ENCODE results near the gene LIMS3.
"Not testable (repeated sequence)": the region's sequence is repeated elsewhere in the genome, so short reads cannot be mapped to it uniquely, and the experiment has no call there.

LIMS3 gene

GRCh38 chr2:109897769-109898461 is 573 bp upstream of the LIMS3 start:
- H3K36me3 ChIP-seq (ENCODE audit: control insufficient read depth, insufficient read depth, low read length); H3K9ac ChIP-seq (ENCODE audit: low read depth, low read length); H3K4me3 ChIP-seq (ENCODE audit: low read depth, low read length); H3K4me1 ChIP-seq (ENCODE audit: control insufficient read depth, insufficient read depth, low read length); H3K27me3 ChIP-seq (ENCODE audit: control insufficient read depth, insufficient read depth, low read length); H3K9me3 ChIP-seq (ENCODE audit: control insufficient read depth, insufficient read depth, low read length): not testable (repeated sequence)

GRCh38 chr2:109905796-109906195 is 7.3 kb downstream of the LIMS3 start:
- not testable (repeated sequence) for H3K36me3 ChIP-seq (ENCODE audit: control insufficient read depth, insufficient read depth, low read length); H3K9me3 ChIP-seq (ENCODE audit: control insufficient read depth, insufficient read depth, low read length); H3K4me1 ChIP-seq (ENCODE audit: control insufficient read depth, insufficient read depth, low read length); H3K9ac ChIP-seq (ENCODE audit: low read depth, low read length); H3K4me3 ChIP-seq (ENCODE audit: low read depth, low read length); H3K27me3 ChIP-seq (ENCODE audit: control insufficient read depth, insufficient read depth, low read length)

GRCh38 chr2:109908626-109909025 is 10.1 kb downstream of the LIMS3 start:
- not testable (repeated sequence) for H3K9ac ChIP-seq (ENCODE audit: low read depth, low read length); H3K4me3 ChIP-seq (ENCODE audit: low read depth, low read length); H3K9me3 ChIP-seq (ENCODE audit: control insufficient read depth, insufficient read depth, low read length); H3K4me1 ChIP-seq (ENCODE audit: control insufficient read depth, insufficient read depth, low read length); H3K36me3 ChIP-seq (ENCODE audit: control insufficient read depth, insufficient read depth, low read length); H3K27me3 ChIP-seq (ENCODE audit: control insufficient read depth, insufficient read depth, low read length)

- H3K27me3 ChIP-seq (ENCODE audit: control insufficient read depth, insufficient read depth, low read length); H3K36me3 ChIP-seq (ENCODE audit: control insufficient read depth, insufficient read depth, low read length); H3K9ac ChIP-seq (ENCODE audit: low read depth, low read length); H3K4me3 ChIP-seq (ENCODE audit: low read depth, low read length); H3K9me3 ChIP-seq (ENCODE audit: control insufficient read depth, insufficient read depth, low read length); H3K4me1 ChIP-seq (ENCODE audit: control insufficient read depth, insufficient read depth, low read length): not testable (repeated sequence)
Observed at GRCh38 chr2:109910789-109911188, 12.3 kb downstream of the LIMS3 start.

- not testable (repeated sequence) for H3K36me3 ChIP-seq (ENCODE audit: control insufficient read depth, insufficient read depth, low read length); H3K9ac ChIP-seq (ENCODE audit: low read depth, low read length); H3K9me3 ChIP-seq (ENCODE audit: control insufficient read depth, insufficient read depth, low read length); H3K27me3 ChIP-seq (ENCODE audit: control insufficient read depth, insufficient read depth, low read length); H3K4me1 ChIP-seq (ENCODE audit: control insufficient read depth, insufficient read depth, low read length); H3K4me3 ChIP-seq (ENCODE audit: low read depth, low read length)
Observed at GRCh38 chr2:109913911-109914310, 15.4 kb downstream of the LIMS3 start.

GRCh38 chr2:109914552-109914951 is 16.1 kb downstream of the LIMS3 start:
- not testable (repeated sequence) for H3K4me1 ChIP-seq (ENCODE audit: control insufficient read depth, insufficient read depth, low read length)

GRCh38 chr2:109915830-109916229 is 17.3 kb downstream of the LIMS3 start:
- H3K9me3 ChIP-seq (ENCODE audit: control insufficient read depth, insufficient read depth, low read length); H3K27me3 ChIP-seq (ENCODE audit: control insufficient read depth, insufficient read depth, low read length); H3K4me3 ChIP-seq (ENCODE audit: low read depth, low read length); H3K9ac ChIP-seq (ENCODE audit: low read depth, low read length); H3K36me3 ChIP-seq (ENCODE audit: control insufficient read depth, insufficient read depth, low read length); H3K4me1 ChIP-seq (ENCODE audit: control insufficient read depth, insufficient read depth, low read length): not testable (repeated sequence)

More at GRCh38 chr2:109914552-109914951, 16.1 kb downstream of the LIMS3 start:
- not testable (repeated sequence) for H3K9ac ChIP-seq (ENCODE audit: low read depth, low read length); H3K9me3 ChIP-seq (ENCODE audit: control insufficient read depth, insufficient read depth, low read length); H3K4me3 ChIP-seq (ENCODE audit: low read depth, low read length); H3K27me3 ChIP-seq (ENCODE audit: control insufficient read depth, insufficient read depth, low read length); H3K36me3 ChIP-seq (ENCODE audit: control insufficient read depth, insufficient read depth, low read length)

GRCh38 chr2:109920162-109920561 is 21.7 kb downstream of the LIMS3 start:
- H3K9ac ChIP-seq (ENCODE audit: low read depth, low read length); H3K4me3 ChIP-seq (ENCODE audit: low read depth, low read length); H3K36me3 ChIP-seq (ENCODE audit: control insufficient read depth, insufficient read depth, low read length); H3K4me1 ChIP-seq (ENCODE audit: control insufficient read depth, insufficient read depth, low read length); H3K27me3 ChIP-seq (ENCODE audit: control insufficient read depth, insufficient read depth, low read length); H3K9me3 ChIP-seq (ENCODE audit: control insufficient read depth, insufficient read depth, low read length): not testable (repeated sequence)

GRCh38 chr2:109921543-109922384 is 23.3 kb downstream of the LIMS3 start:
- H3K4me1 ChIP-seq (ENCODE audit: control insufficient read depth, insufficient read depth, low read length); H3K9me3 ChIP-seq (ENCODE audit: control insufficient read depth, insufficient read depth, low read length); H3K4me3 ChIP-seq (ENCODE audit: low read depth, low read length); H3K36me3 ChIP-seq (ENCODE audit: control insufficient read depth, insufficient read depth, low read length); H3K27me3 ChIP-seq (ENCODE audit: control insufficient read depth, insufficient read depth, low read length); H3K9ac ChIP-seq (ENCODE audit: low read depth, low read length): not testable (repeated sequence)

GRCh38 chr2:109924481-109924880 is 26.0 kb downstream of the LIMS3 start:
- H3K27me3 ChIP-seq (ENCODE audit: control insufficient read depth, insufficient read depth, low read length); H3K4me1 ChIP-seq (ENCODE audit: control insufficient read depth, insufficient read depth, low read length); H3K9me3 ChIP-seq (ENCODE audit: control insufficient read depth, insufficient read depth, low read length); H3K9ac ChIP-seq (ENCODE audit: low read depth, low read length); H3K36me3 ChIP-seq (ENCODE audit: control insufficient read depth, insufficient read depth, low read length); H3K4me3 ChIP-seq (ENCODE audit: low read depth, low read length): not testable (repeated sequence)

GRCh38 chr2:109927803-109928202 is 29.3 kb downstream of the LIMS3 start:
- not testable (repeated sequence) for H3K27me3 ChIP-seq (ENCODE audit: control insufficient read depth, insufficient read depth, low read length); H3K36me3 ChIP-seq (ENCODE audit: control insufficient read depth, insufficient read depth, low read length); H3K4me3 ChIP-seq (ENCODE audit: low read depth, low read length); H3K9me3 ChIP-seq (ENCODE audit: control insufficient read depth, insufficient read depth, low read length); H3K9ac ChIP-seq (ENCODE audit: low read depth, low read length); H3K4me1 ChIP-seq (ENCODE audit: control insufficient read depth, insufficient read depth, low read length)

GRCh38 chr2:109929222-109929621 is 30.7 kb downstream of the LIMS3 start:
- not testable (repeated sequence) for H3K9ac ChIP-seq (ENCODE audit: low read depth, low read length); H3K4me3 ChIP-seq (ENCODE audit: low read depth, low read length); H3K9me3 ChIP-seq (ENCODE audit: control insufficient read depth, insufficient read depth, low read length); H3K36me3 ChIP-seq (ENCODE audit: control insufficient read depth, insufficient read depth, low read length); H3K4me1 ChIP-seq (ENCODE audit: control insufficient read depth, insufficient read depth, low read length); H3K27me3 ChIP-seq (ENCODE audit: control insufficient read depth, insufficient read depth, low read length)

All from iPS-15b (cell line).